A673 (cell line): ENCODE results near the gene DOK4. TPM values are rescaled to one million over a fixed set of nuclear protein-coding genes. Genes with fewer than 3 reads are reported as not detected.

Source experiments
- BruUV-seq: library from RNA; stranded (reverse); fragments of 400-500 nt; replicated peaks from 2 replicates; lab custom pipeline; 2021; lab: Mats Ljungman, UMichigan
- CTCF ChIA-PET: fragments of 300-600 bp; sonication (Branson Sonifier 250); formaldehyde crosslinking; loops from one replicate; lab custom pipeline; 2022; ENCODE audit warnings: antibody characterized with exemption; lab: Charles Lee
- POLR2A ChIA-PET: fragments of 300-600 bp; sonication (Branson Sonifier 250); formaldehyde crosslinking; loops from one replicate; lab custom pipeline; 2022; ENCODE audit warnings: antibody characterized with exemption; ENCODE audit not compliant: low non-redundant PET; lab: Charles Lee
- DNase-seq: peaks from one replicate; pipeline ENCODE4 v3.0.0-alpha.2; 2015; ENCODE audit warnings: low spot score
- H3K27ac ChIP-seq: fragments of 200-600 bp; sonication (generic); 2 replicates; pipeline ENCODE4 v1.5.1; 2016; ENCODE audit warnings: mixed run types, low read depth, mild to moderate bottlenecking, mixed read lengths, antibody characterized with exemption, low read length; ENCODE audit not compliant: poor library complexity, severe bottlenecking
- H3K27me3 ChIP-seq: fragments of 200-600 bp; sonication (generic); replicated peaks from 2 replicates; pipeline ENCODE4 v1.6.1; 2017; ENCODE audit warnings: mixed run types, low read depth, mild to moderate bottlenecking, mixed read lengths, antibody characterized with exemption, low read length; ENCODE audit not compliant: insufficient read depth, poor library complexity
- H3K36me3 ChIP-seq: fragments of 200-600 bp; sonication (generic); 2 replicates; pipeline ENCODE4 v1.6.1; 2016; ENCODE audit warnings: mixed run types, mild to moderate bottlenecking, mixed read lengths, antibody characterized with exemption, low read length; ENCODE audit not compliant: insufficient read depth, poor library complexity, severe bottlenecking
- H3K4me1 ChIP-seq: fragments of 200-600 bp; sonication (generic); 2 replicates; pipeline ENCODE4 v1.6.1; 2017; ENCODE audit warnings: mixed run types, mild to moderate bottlenecking, mixed read lengths, antibody characterized with exemption, low read length; ENCODE audit not compliant: insufficient read depth, poor library complexity, severe bottlenecking
- H3K4me3 ChIP-seq: fragments of 200-600 bp; sonication (generic); 2 replicates; pipeline ENCODE4 v1.5.1; 2016; ENCODE audit warnings: low read depth, mixed run types, mild to moderate bottlenecking, mixed read lengths, low read length; ENCODE audit not compliant: poor library complexity, severe bottlenecking
- H3K9me3 ChIP-seq: fragments of 200-600 bp; sonication (generic); 2 replicates; pipeline ENCODE4 v1.6.1; 2016; ENCODE audit warnings: mixed run types, low read depth, mild to moderate bottlenecking, mixed read lengths, antibody characterized with exemption, low read length; ENCODE audit not compliant: poor library complexity, severe bottlenecking
- CTCF ChIP-seq: fragments of 300-800, 200-600 bp; sonication (generic); conservative IDR thresholded peaks from 2 replicates; pipeline ENCODE4 v1.5.1; 2017; ENCODE audit warnings: low read depth, mild to moderate bottlenecking, antibody characterized with exemption, low read length, moderate library complexity, mixed read lengths
- EZH2 ChIP-seq: fragments of 200-600 bp; sonication (generic); IDR thresholded peaks from 2 replicates; pipeline ENCODE4 v1.6.1; 2017; ENCODE audit warnings: borderline replicate concordance, low read depth, mild to moderate bottlenecking, mixed read lengths, antibody characterized with exemption, low read length; ENCODE audit not compliant: poor library complexity, severe bottlenecking
- intact Hi-C: fragments of 100-400 bp; cut with micrococcal nuclease; formaldehyde crosslinking; loops from one replicate; pipeline ENCODE4 v1.10.0; 2022; ENCODE audit not compliant: unreplicated experiment
- total RNA-seq: library from RNA; stranded (reverse); gene quantifications from 2 replicates; pipeline ENCODE4 v1.2.3, GENCODE V29; 2021

The DOK4 gene
- total RNA-seq, 1 experiment from 2014 or later = 14.3 TPM

- no peaks in the 10 kb centered on the region for H3K27me3 ChIP-seq
- intact Hi-C loops = no loop called here
- DNase-seq = no peak
- BruUV-seq = no TSS peak
- no peak overlapping the region for H3K27ac ChIP-seq
- CTCF ChIA-PET = no interaction called here
- TF ChIP-seq EZH2 (no peak), CTCF (no peak)
- no peaks in the 10 kb centered on the region for H3K4me1 ChIP-seq
- no peak overlapping the region for H3K4me3 ChIP-seq
- H3K36me3 ChIP-seq = no peaks in the 10 kb centered on the region
- POLR2A ChIA-PET = no interaction called here
- H3K9me3 ChIP-seq = no peaks in the 10 kb centered on the region
These were observed 40.2 kb upstream of the DOK4 start for GRCh38 chr16:57526498-57526897.

- Histone ChIP-seq H3K27ac (no peak overlapping the region), H3K4me3 (no peak overlapping the region), H3K9me3 (no peaks in the 10 kb centered on the region), H3K4me1 (no peaks in the 10 kb centered on the region), H3K27me3 (no peaks in the 10 kb centered on the region), H3K36me3 (no peaks in the 10 kb centered on the region)
- CTCF ChIA-PET = no interaction called here
- DNase-seq = no peak
- TF ChIP-seq EZH2 = no peak
- no peak for TF ChIP-seq CTCF
- POLR2A ChIA-PET = no interaction called here
- intact Hi-C loops = no loop called here
- no TSS peak for BruUV-seq
These were observed 39.5 kb upstream of the DOK4 start for GRCh38 chr16:57525761-57526160.

DNA sequence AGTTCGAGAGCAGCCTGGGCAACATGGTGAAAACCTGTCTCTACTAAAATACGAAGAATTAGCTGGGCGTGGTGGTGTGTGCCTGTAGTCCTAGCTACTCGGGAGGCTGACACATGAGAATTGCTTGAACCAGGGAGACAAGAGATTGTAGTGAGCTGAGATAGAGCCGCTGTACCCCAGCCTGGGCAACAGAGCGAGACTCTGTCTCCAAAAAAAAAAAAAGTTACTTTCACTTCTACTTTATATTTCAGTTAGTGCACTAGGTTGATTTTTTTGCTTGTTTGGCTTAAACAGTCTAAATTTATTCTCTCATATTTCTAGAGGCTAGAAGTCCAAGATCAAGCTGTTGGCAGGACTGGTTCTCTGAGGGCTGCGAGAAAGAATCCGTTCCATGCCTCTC is 36.7 kb upstream of the DOK4 start:
- Histone ChIP-seq H3K9me3 (no peaks in the 10 kb centered on the region), H3K36me3 (no peaks in the 10 kb centered on the region), H3K27ac (no peak overlapping the region), H3K4me3 (no peak overlapping the region), H3K27me3 (no peaks in the 10 kb centered on the region), H3K4me1 (no peaks in the 10 kb centered on the region)
- ChIA-PET POLR2A (interaction anchor here (0.6 kb wide), 1 partner anchor 9 kb away, joined by 5 read pairs; no protein-coding TSS in a partner anchor), CTCF (interaction anchor here (0.7 kb wide), 2 partner anchors 118 to 576 kb away, joined by 4 read pairs; partner anchors contain the start of gene CCL17)
- no TSS peak for BruUV-seq
- DNase-seq = no peak
- intact Hi-C loops = no loop called here
- TF ChIP-seq EZH2 (no peak), CTCF (no peak)
